ENCODE results near the gene DAP.

The DAP gene

GRCh38 chr5:10709409-10709808 lies 51.6 kb downstream of the DAP start:
- peaks cover 10% of the 10 kb centered on the region for H3K4me1 ChIP-seq (ENCODE audit: insufficient read depth, low read length)
- H3K27me3 ChIP-seq (ENCODE audit: insufficient read depth, low read length), result no peaks in the 10 kb centered on the region
- no peak overlapping the region for H3K9ac ChIP-seq (ENCODE audit: low read depth, low read length)
- H3K27ac ChIP-seq (ENCODE audit: low read depth, low read length), result no peak overlapping the region
- H3K4me3 ChIP-seq (ENCODE audit: low read length), result no peak overlapping the region
- H3K36me3 ChIP-seq (ENCODE audit: insufficient read depth, low read length), result no peaks in the 10 kb centered on the region
- H3K9me3 ChIP-seq (ENCODE audit: insufficient read depth, low read depth, low read length), result no peaks in the 10 kb centered on the region
- WGBS, result 82% methylated on average over 4 of the region's 4 CpGs

- H3K4me1 ChIP-seq (ENCODE audit: insufficient read depth, low read length), result peaks cover 10% of the 10 kb centered on the region
- H3K27me3 ChIP-seq (ENCODE audit: insufficient read depth, low read length), result no peaks in the 10 kb centered on the region
- no peaks in the 10 kb centered on the region for H3K36me3 ChIP-seq (ENCODE audit: insufficient read depth, low read length)
- WGBS, result 93% methylated on average over 10 of the region's 10 CpGs
- H3K9ac ChIP-seq (ENCODE audit: low read depth, low read length), result no peak overlapping the region
- no peak overlapping the region for H3K27ac ChIP-seq (ENCODE audit: low read depth, low read length)
- no peaks in the 10 kb centered on the region for H3K9me3 ChIP-seq (ENCODE audit: insufficient read depth, low read depth, low read length)
- no peak overlapping the region for H3K4me3 ChIP-seq (ENCODE audit: low read length)
Measured at GRCh38 chr5:10708189-10708944, 52.7 kb downstream of the DAP start.

- peaks cover 10% of the 10 kb centered on the region for H3K4me1 ChIP-seq (ENCODE audit: insufficient read depth, low read length)
- WGBS, result 94% methylated on average over 13 of the region's 13 CpGs
- no peaks in the 10 kb centered on the region for H3K36me3 ChIP-seq (ENCODE audit: insufficient read depth, low read length)
Measured at GRCh38 chr5:10707198-10708142, 53.6 kb downstream of the DAP start.

GRCh38 chr5:10706326-10706725 lies 54.7 kb downstream of the DAP start:
- no peaks in the 10 kb centered on the region for H3K9me3 ChIP-seq (ENCODE audit: insufficient read depth, low read depth, low read length)
- 90% methylated on average over 3 of the region's 4 CpGs for WGBS
- no peaks in the 10 kb centered on the region for H3K27me3 ChIP-seq (ENCODE audit: insufficient read depth, low read length)
- no peak overlapping the region for H3K9ac ChIP-seq (ENCODE audit: low read depth, low read length)
- no peak overlapping the region for H3K4me3 ChIP-seq (ENCODE audit: low read length)
- H3K36me3 ChIP-seq (ENCODE audit: insufficient read depth, low read length), result no peaks in the 10 kb centered on the region
- H3K27ac ChIP-seq (ENCODE audit: low read depth, low read length), result no peak overlapping the region
- peaks cover 10% of the 10 kb centered on the region for H3K4me1 ChIP-seq (ENCODE audit: insufficient read depth, low read length)

More at GRCh38 chr5:10707198-10708142, 53.6 kb downstream of the DAP start:
- Histone ChIP-seq H3K4me3 (ENCODE audit: low read length) (no peak overlapping the region), H3K9me3 (ENCODE audit: insufficient read depth, low read depth, low read length) (no peaks in the 10 kb centered on the region), H3K27ac (ENCODE audit: low read depth, low read length) (no peak overlapping the region), H3K27me3 (ENCODE audit: insufficient read depth, low read length) (no peaks in the 10 kb centered on the region), H3K9ac (ENCODE audit: low read depth, low read length) (no peak overlapping the region)

- peaks cover 12% of the 10 kb centered on the region for H3K4me1 ChIP-seq (ENCODE audit: insufficient read depth, low read length)
- H3K9me3 ChIP-seq (ENCODE audit: insufficient read depth, low read depth, low read length), result no peaks in the 10 kb centered on the region
- H3K27ac ChIP-seq (ENCODE audit: low read depth, low read length), result no peak overlapping the region
- 96% methylated on average over 2 of the region's 2 CpGs for WGBS
- H3K27me3 ChIP-seq (ENCODE audit: insufficient read depth, low read length), result no peaks in the 10 kb centered on the region
- no peak overlapping the region for H3K9ac ChIP-seq (ENCODE audit: low read depth, low read length)
- no peaks in the 10 kb centered on the region for H3K36me3 ChIP-seq (ENCODE audit: insufficient read depth, low read length)
- H3K4me3 ChIP-seq (ENCODE audit: low read length), result no peak overlapping the region
Measured at GRCh38 chr5:10705747-10706146, 55.3 kb downstream of the DAP start.

GRCh38 chr5:10704949-10705621 lies 55.9 kb downstream of the DAP start:
- Histone ChIP-seq H3K9me3 (ENCODE audit: insufficient read depth, low read depth, low read length) (no peaks in the 10 kb centered on the region), H3K4me1 (ENCODE audit: insufficient read depth, low read length) (peaks cover 19% of the 10 kb centered on the region), H3K27me3 (ENCODE audit: insufficient read depth, low read length) (no peaks in the 10 kb centered on the region), H3K4me3 (ENCODE audit: low read length) (no peak overlapping the region), H3K36me3 (ENCODE audit: insufficient read depth, low read length) (no peaks in the 10 kb centered on the region), H3K27ac (ENCODE audit: low read depth, low read length) (no peak overlapping the region), H3K9ac (ENCODE audit: low read depth, low read length) (no peak overlapping the region)
- WGBS, result 88% methylated on average over 10 of the region's 10 CpGs

GRCh38 chr5:10703676-10704075 lies 57.4 kb downstream of the DAP start:
- no peaks in the 10 kb centered on the region for H3K36me3 ChIP-seq (ENCODE audit: insufficient read depth, low read length)
- peaks cover 23% of the 10 kb centered on the region for H3K4me1 ChIP-seq (ENCODE audit: insufficient read depth, low read length)
- WGBS, result 89% methylated on average over 5 of the region's 5 CpGs
- no peak overlapping the region for H3K27ac ChIP-seq (ENCODE audit: low read depth, low read length)
- H3K27me3 ChIP-seq (ENCODE audit: insufficient read depth, low read length), result no peaks in the 10 kb centered on the region
- no peak overlapping the region for H3K4me3 ChIP-seq (ENCODE audit: low read length)
- no peak overlapping the region for H3K9ac ChIP-seq (ENCODE audit: low read depth, low read length)
- no peaks in the 10 kb centered on the region for H3K9me3 ChIP-seq (ENCODE audit: insufficient read depth, low read depth, low read length)

- peaks cover 23% of the 10 kb centered on the region for H3K4me1 ChIP-seq (ENCODE audit: insufficient read depth, low read length)
- H3K27ac ChIP-seq (ENCODE audit: low read depth, low read length), result no peak overlapping the region
- no peak overlapping the region for H3K4me3 ChIP-seq (ENCODE audit: low read length)
- WGBS, result 86% methylated on average over 7 of the region's 7 CpGs
- no peaks in the 10 kb centered on the region for H3K36me3 ChIP-seq (ENCODE audit: insufficient read depth, low read length)
- no peak overlapping the region for H3K9ac ChIP-seq (ENCODE audit: low read depth, low read length)
- H3K27me3 ChIP-seq (ENCODE audit: insufficient read depth, low read length), result no peaks in the 10 kb centered on the region
- H3K9me3 ChIP-seq (ENCODE audit: insufficient read depth, low read depth, low read length), result no peaks in the 10 kb centered on the region
Measured at GRCh38 chr5:10702911-10703491, 58.0 kb downstream of the DAP start.

- Histone ChIP-seq H3K36me3 (ENCODE audit: insufficient read depth, low read length) (no peaks in the 10 kb centered on the region), H3K9ac (ENCODE audit: low read depth, low read length) (no peak overlapping the region), H3K9me3 (ENCODE audit: insufficient read depth, low read depth, low read length) (no peaks in the 10 kb centered on the region), H3K4me3 (ENCODE audit: low read length) (no peak overlapping the region), H3K27ac (ENCODE audit: low read depth, low read length) (no peak overlapping the region), H3K4me1 (ENCODE audit: insufficient read depth, low read length) (peaks cover 23% of the 10 kb centered on the region), H3K27me3 (ENCODE audit: insufficient read depth, low read length) (no peaks in the 10 kb centered on the region)
- 91% methylated on average over 9 of the region's 9 CpGs for WGBS
Measured at GRCh38 chr5:10702040-10702629, 58.9 kb downstream of the DAP start.

GRCh38 chr5:10701567-10702039 lies 59.4 kb downstream of the DAP start:
- Histone ChIP-seq H3K9ac (ENCODE audit: low read depth, low read length) (no peak overlapping the region), H3K27ac (ENCODE audit: low read depth, low read length) (no peak overlapping the region), H3K27me3 (ENCODE audit: insufficient read depth, low read length) (no peaks in the 10 kb centered on the region), H3K9me3 (ENCODE audit: insufficient read depth, low read depth, low read length) (no peaks in the 10 kb centered on the region), H3K4me3 (ENCODE audit: low read length) (no peak overlapping the region), H3K36me3 (ENCODE audit: insufficient read depth, low read length) (no peaks in the 10 kb centered on the region), H3K4me1 (ENCODE audit: insufficient read depth, low read length) (peaks cover 23% of the 10 kb centered on the region)
- WGBS, result 51% methylated on average over 6 of the region's 6 CpGs
